Sigmoid colon (tissue), 7 donors: ENCODE results near the gene MRI1. TPM values are rescaled to one million over a fixed set of nuclear protein-coding genes. Genes with fewer than 3 reads are reported as not detected.
A peak's percentile ranks its signal among the peaks of the same experiment; 100 is the strongest.

Experiments
- DNase-seq: peaks from one replicate; pipeline ENCODE4 v3.0.0-alpha.2; 2019
- H3K27ac ChIP-seq, 4 donors: fragments of 200-600 bp; sonication (generic); one replicate each; pipeline ENCODE4 v1.5.1; 2016 to 2019; ENCODE audit warnings: mild to moderate bottlenecking in 1 of 4
- H3K27me3 ChIP-seq, 3 donors: fragments of 200-600 bp; sonication (generic); one replicate each; pipeline ENCODE4 v1.5.1; 2019; ENCODE audit warnings: mild to moderate bottlenecking in 1 of 3
- H3K36me3 ChIP-seq, 4 donors: fragments of 200-600 bp; sonication (generic); one replicate each; pipeline ENCODE4 v1.5.1; 2016 to 2019
- H3K4me1 ChIP-seq, 4 donors: fragments of 200-600 bp; sonication (generic); one replicate each; pipeline ENCODE4 v1.5.1; 2017 to 2019
- H3K4me3 ChIP-seq, 4 donors: fragments of 200-600 bp; sonication (generic); one replicate each; pipeline ENCODE4 v1.5.1; 2017 to 2019; ENCODE audit warnings: mild to moderate bottlenecking in 2 of 4, moderate library complexity in 1 of 4
- H3K9me3 ChIP-seq, 4 donors: fragments of 200-600 bp in 3 of 4; sonication (generic) in 3 of 4; one replicate each; pipeline versions ENCODE4 v1.5.1 to v1.6.1; 2013 to 2019
- CTCF ChIP-seq, 4 experiments: fragments of 450-650 bp in 3 of 4; fragments of 200-600 bp in 1 of 4; IDR thresholded peaks; one replicate each; pipeline ENCODE4 v1.5.1; 2016 to 2019; ENCODE audit warnings: antibody characterized with exemption in 4 of 4, mild to moderate bottlenecking in 3 of 4, moderate library complexity in 2 of 4
- EP300 ChIP-seq, 4 donors: sonication (generic); formaldehyde crosslinking; IDR thresholded peaks; one replicate each; pipeline ENCODE4 v1.6.1; 2017; ENCODE audit warnings: antibody characterized with exemption in 4 of 4
- POLR2A ChIP-seq, 2 donors: fragments of 450-650 bp; IDR thresholded peaks; one replicate each; pipeline ENCODE4 v1.6.1; 2016; ENCODE audit warnings: antibody characterized with exemption in 2 of 2, mild to moderate bottlenecking in 2 of 2, moderate library complexity in 2 of 2
- POLR2AphosphoS5 ChIP-seq, 4 donors: sonication (generic); formaldehyde crosslinking; IDR thresholded peaks; one replicate each; pipeline ENCODE4 v1.6.1; 2017; ENCODE audit warnings: antibody characterized with exemption in 4 of 4
- WGBS, 2 donors: extraction: QIAGEN DNeasy Blood & Tissue Kit; methylation state at CpG; one replicate each; pipeline ENCODE4 v1.1.7; 2013; 5-methylcytosine and 5-hydroxymethylcytosine counted together
- intact Hi-C: fragments of 100-400 bp; cut with DNase I; formaldehyde crosslinking; loops from one replicate; pipeline ENCODE4 v1.15.1; 2023
- polyA plus RNA-seq, 3 donors: library from polyadenylated mRNA; stranded (reverse); fragments of 200-250 nt; gene quantifications; one replicate each; pipeline ENCODE4 v1.2.3, GENCODE V29; 2013
- total RNA-seq, 4 donors: library from RNA; depleted of rRNA; stranded (reverse); fragments of >200 nt; gene quantifications; one replicate each; pipeline ENCODE4 v1.1.0, GENCODE V29; 2016
- donor health status: healthy with polysubstance abuse.
- donor health status: Bipolar disorder and iron deficiency.
- donor health status: healthy.

Gene MRI1
- total and polyA plus RNA-seq, 7 donors = 5.8 to 70.9 (median 27.4) TPM

GRCh38 chr19:13732337-13732736 lies 32.0 kb upstream of the MRI1 start:
- peak overlapping the region in 1 of 4 donors; percentile 57 for H3K4me3 ChIP-seq
- WGBS, 2 donors = 81 to 92% methylated on average over 8 of the region's 8 CpGs
- no peaks in the 10 kb centered on the region for H3K27me3 ChIP-seq

GRCh38 chr19:13734751-13735150 lies 29.6 kb upstream of the MRI1 start:
- Histone ChIP-seq H3K4me3 (no peak overlapping the region), H3K27me3 (no peaks in the 10 kb centered on the region), H3K27ac (no peak overlapping the region), H3K36me3 (no peaks in the 10 kb centered on the region), H3K9me3 (no peaks in the 10 kb centered on the region), H3K4me1 (peaks cover 0 to 23% (median 15%) of the 10 kb centered on the region in 4 donors)
- DNase-seq = no peak
- TF ChIP-seq EP300 (IDR thresholded peaks at IDR 0.05) (no peak), POLR2AphosphoS5 (IDR thresholded peaks at IDR 0.05) (no peak), CTCF (IDR thresholded peaks at IDR 0.05) (no peak), POLR2A (IDR thresholded peaks at IDR 0.05) (no peak)
- intact Hi-C loops = no loop called here
- WGBS, 2 donors = 89 to 97% methylated on average over 2 of the region's 2 CpGs

More at GRCh38 chr19:13732337-13732736, 32.0 kb upstream of the MRI1 start:
- intact Hi-C loops = no loop called here
- H3K4me1 ChIP-seq = peaks cover 0 to 23% (median 15%) of the 10 kb centered on the region in 4 donors
- H3K36me3 ChIP-seq = no peaks in the 10 kb centered on the region
- no peak for DNase-seq
- H3K9me3 ChIP-seq = no peaks in the 10 kb centered on the region
- peak overlapping the region in 2 of 4 donors; percentile 85 for H3K27ac ChIP-seq
- TF ChIP-seq POLR2A (IDR thresholded peaks at IDR 0.05) (no peak), POLR2AphosphoS5 (IDR thresholded peaks at IDR 0.05) (no peak), EP300 (IDR thresholded peaks at IDR 0.05) (no peak), CTCF (IDR thresholded peaks at IDR 0.05) (no peak)

- no peak for TF ChIP-seq POLR2AphosphoS5 (IDR thresholded peaks at IDR 0.05)
- TF ChIP-seq POLR2A (IDR thresholded peaks at IDR 0.05) = no peak
- no peak for TF ChIP-seq EP300 (IDR thresholded peaks at IDR 0.05)
- no peak for TF ChIP-seq CTCF (IDR thresholded peaks at IDR 0.05)
- intact Hi-C loops = no loop called here
- Histone ChIP-seq H3K36me3 (no peaks in the 10 kb centered on the region), H3K4me1 (no peaks in the 10 kb centered on the region), H3K4me3 (no peak overlapping the region), H3K27ac (no peak overlapping the region), H3K27me3 (no peaks in the 10 kb centered on the region), H3K9me3 (no peaks in the 10 kb centered on the region)
- DNase-seq = no peak
- WGBS, 2 donors = 89 to 94% methylated on average over 1 of the region's 1 CpG
These were observed 26.2 kb upstream of the MRI1 start for GRCh38 chr19:13738073-13738472.

GRCh38 chr19:13741893-13742292 lies 22.4 kb upstream of the MRI1 start:
- H3K27me3 ChIP-seq = no peaks in the 10 kb centered on the region
- DNase-seq = no peak
- no peak overlapping the region for H3K4me3 ChIP-seq
- H3K27ac ChIP-seq = no peak overlapping the region
- intact Hi-C loops = no loop called here
- TF ChIP-seq EP300 (IDR thresholded peaks at IDR 0.05) (no peak), POLR2A (IDR thresholded peaks at IDR 0.05) (no peak), CTCF (IDR thresholded peaks at IDR 0.05) (no peak), POLR2AphosphoS5 (IDR thresholded peaks at IDR 0.05) (no peak)
- no peaks in the 10 kb centered on the region for H3K9me3 ChIP-seq
- no peaks in the 10 kb centered on the region for H3K36me3 ChIP-seq
- H3K4me1 ChIP-seq = no peaks in the 10 kb centered on the region
- WGBS, 2 donors = 93% methylated on average over 2 of the region's 2 CpGs

GRCh38 chr19:13742756-13743155 lies 21.6 kb upstream of the MRI1 start:
- TF ChIP-seq POLR2AphosphoS5 (IDR thresholded peaks at IDR 0.05) = no peak
- no peak for TF ChIP-seq CTCF (IDR thresholded peaks at IDR 0.05)
- TF ChIP-seq EP300 (IDR thresholded peaks at IDR 0.05) = no peak
- TF ChIP-seq POLR2A (IDR thresholded peaks at IDR 0.05) = no peak
- H3K36me3 ChIP-seq = no peaks in the 10 kb centered on the region
- H3K4me1 ChIP-seq = no peaks in the 10 kb centered on the region
- 93 to 97% methylated on average over 1 of the region's 1 CpG for WGBS, 2 donors
- H3K4me3 ChIP-seq = no peak overlapping the region
- intact Hi-C loops = no loop called here
- H3K27me3 ChIP-seq = no peaks in the 10 kb centered on the region
- H3K9me3 ChIP-seq = no peaks in the 10 kb centered on the region
- DNase-seq = no peak
- no peak overlapping the region for H3K27ac ChIP-seq
